Ishikawa (cell line): ENCODE measurements around the gene AKAP10.

Experiments
- RAD21 ChIP-seq: IDR thresholded peaks from 2 replicates; pipeline ENCODE4 v1.6.1; 2012; ENCODE audit warnings: low read depth
- YY1 ChIP-seq: IDR thresholded peaks from 2 replicates; pipeline ENCODE4 v1.6.1; 2012; ENCODE audit warnings: low read depth
- ZBTB7A ChIP-seq: IDR thresholded peaks from 2 replicates; pipeline ENCODE4 v1.6.1; 2012; ENCODE audit warnings: low read depth

DNA sequence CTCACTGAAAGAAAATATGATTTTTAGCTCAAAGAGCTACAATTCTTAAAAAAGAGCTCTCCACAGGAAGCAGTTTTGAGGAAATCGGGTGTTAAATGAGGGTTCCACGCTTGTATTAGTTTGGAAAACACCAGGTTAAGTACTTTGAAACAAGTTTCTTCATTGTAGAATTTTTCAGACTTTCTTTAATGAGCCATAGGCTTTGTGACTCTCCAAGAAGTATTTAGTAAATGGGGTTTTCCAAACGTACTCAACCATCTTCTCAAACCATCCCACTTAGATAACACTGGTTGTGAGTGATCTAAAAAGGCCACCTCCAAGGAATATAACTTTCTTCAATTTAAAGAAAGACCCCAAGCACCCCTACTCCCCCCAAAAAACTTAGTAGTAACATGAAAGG lies 112.6 kb downstream of the AKAP10 start:
- no peak for TF ChIP-seq ZBTB7A
- no peak for TF ChIP-seq RAD21
- TF ChIP-seq YY1: no peak
